ENCODE data around the gene ACTR8.

The ACTR8 gene

GRCh38 chr3:53834429-53835095 is 47.4 kb downstream of the ACTR8 start:
- DNase-seq (ENCODE audit: low read depth): no peak

DNA sequence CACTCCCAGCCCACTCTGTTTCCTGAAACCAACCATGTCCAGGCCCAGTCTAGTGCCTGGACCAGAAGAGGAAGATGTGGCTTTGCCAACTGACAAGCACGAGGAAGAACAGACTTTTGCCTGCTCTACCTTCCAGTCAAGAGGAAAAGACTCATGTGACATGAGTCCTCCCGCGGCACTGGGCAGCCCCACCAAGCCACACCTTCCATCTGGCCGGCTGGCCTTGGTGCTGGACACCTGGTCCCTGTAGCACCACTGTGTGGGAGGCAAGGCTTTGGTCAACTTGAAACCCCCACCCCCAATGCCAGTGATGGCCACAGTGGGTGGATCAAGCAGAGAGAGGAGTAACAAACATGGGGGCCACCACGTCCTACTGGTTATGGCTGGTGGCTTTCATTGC is 48.3 kb downstream of the ACTR8 start:
- no peak for DNase-seq (ENCODE audit: low read depth)

DNA sequence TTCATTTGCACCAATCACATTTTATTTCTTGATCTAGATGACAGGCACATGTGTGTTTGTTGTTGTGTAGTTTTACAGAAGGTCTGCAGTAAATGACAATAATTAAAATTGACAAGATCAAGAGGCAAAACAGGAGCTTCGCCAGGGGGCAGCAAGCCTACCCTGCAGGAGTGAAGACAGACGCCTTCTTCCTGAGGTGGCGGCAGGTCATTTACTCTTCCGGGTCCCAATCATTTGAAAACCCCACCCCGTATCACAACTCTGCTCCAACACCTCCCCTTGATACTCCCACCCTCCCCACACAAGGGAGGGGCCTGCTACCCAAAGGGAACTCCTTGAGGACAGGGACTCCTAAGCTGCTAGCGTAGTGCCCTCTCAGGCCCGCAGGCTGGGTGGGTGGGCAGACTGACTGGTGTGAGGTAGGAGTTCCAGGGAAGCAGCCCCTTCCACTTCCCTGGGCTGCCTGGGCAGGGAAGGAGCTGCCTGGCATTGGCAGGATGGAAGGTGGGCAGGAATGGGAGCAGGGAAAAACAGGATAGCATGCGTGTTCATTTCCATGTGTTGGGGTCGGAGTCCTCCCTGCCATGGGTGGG is 48.8 kb downstream of the ACTR8 start:
- DNase-seq (ENCODE audit: low read depth): no peak

GRCh38 chr3:53830944-53831343 is 51.0 kb downstream of the ACTR8 start:
- DNase-seq (ENCODE audit: low read depth): no peak

DNA sequence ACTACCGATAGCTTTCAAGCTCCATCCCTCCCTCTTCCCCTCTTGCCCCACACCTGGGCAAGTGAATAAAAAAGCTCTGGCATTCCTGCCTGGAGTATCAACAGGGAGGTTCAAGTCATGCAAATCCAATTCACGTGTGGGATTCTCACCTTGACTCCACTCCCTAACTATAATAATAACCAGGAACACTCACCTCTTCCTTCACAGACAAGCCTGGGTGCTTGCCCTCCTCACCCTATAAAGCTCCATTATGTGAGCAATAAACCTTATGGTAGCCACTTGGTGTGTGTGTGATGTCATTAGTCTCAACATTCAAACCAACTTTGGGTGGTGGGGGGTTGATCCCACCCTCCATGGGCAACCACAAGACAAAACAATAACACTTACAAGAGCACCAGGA is 52.3 kb downstream of the ACTR8 start:
- DNase-seq (ENCODE audit: low read depth): no peak

DNA sequence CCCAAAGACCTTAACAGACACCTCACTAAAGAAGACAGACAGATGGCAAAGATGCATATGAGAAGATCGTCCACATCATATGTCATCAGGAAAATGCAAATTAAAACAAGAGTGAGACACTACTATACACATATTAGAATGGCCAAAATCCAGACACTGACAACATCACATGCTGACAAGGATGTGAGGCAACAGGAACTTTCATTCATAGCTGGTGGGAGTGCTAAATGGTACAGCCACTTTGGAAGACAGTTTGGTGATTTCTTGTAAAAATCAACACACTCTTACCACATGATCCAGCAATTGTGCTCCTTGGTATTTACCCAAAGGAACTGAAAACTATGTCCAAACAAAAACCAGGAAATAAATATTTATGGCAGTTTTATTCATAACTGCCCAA is 53.4 kb downstream of the ACTR8 start:
- no peak for DNase-seq (ENCODE audit: low read depth)

GRCh38 chr3:53826048-53826447 is 55.9 kb downstream of the ACTR8 start:
- no peak for DNase-seq (ENCODE audit: low read depth)

DNA sequence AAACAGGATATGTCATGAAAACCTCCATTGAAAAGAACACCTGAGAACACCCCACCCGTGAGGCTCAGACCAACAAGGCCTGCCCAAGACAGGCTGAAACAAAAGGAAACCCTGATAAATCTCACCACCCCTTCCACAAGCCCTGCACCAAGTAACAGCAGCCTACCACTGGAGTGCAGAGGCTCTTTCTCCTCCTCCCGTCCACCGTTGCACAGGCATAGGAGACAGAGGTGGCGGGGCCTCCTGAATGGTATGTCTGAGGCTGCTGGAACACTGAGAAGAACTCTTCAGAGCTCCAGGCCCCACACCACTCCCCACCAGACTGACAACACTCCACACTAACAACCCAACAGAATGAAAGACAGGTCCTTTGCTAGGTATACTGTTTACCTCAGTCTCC is 57.2 kb downstream of the ACTR8 start:
- DNase-seq (ENCODE audit: low read depth): no peak

- DNase-seq (ENCODE audit: low read depth): no peak
Measured at GRCh38 chr3:53823956-53824657, 57.8 kb downstream of the ACTR8 start.

DNA sequence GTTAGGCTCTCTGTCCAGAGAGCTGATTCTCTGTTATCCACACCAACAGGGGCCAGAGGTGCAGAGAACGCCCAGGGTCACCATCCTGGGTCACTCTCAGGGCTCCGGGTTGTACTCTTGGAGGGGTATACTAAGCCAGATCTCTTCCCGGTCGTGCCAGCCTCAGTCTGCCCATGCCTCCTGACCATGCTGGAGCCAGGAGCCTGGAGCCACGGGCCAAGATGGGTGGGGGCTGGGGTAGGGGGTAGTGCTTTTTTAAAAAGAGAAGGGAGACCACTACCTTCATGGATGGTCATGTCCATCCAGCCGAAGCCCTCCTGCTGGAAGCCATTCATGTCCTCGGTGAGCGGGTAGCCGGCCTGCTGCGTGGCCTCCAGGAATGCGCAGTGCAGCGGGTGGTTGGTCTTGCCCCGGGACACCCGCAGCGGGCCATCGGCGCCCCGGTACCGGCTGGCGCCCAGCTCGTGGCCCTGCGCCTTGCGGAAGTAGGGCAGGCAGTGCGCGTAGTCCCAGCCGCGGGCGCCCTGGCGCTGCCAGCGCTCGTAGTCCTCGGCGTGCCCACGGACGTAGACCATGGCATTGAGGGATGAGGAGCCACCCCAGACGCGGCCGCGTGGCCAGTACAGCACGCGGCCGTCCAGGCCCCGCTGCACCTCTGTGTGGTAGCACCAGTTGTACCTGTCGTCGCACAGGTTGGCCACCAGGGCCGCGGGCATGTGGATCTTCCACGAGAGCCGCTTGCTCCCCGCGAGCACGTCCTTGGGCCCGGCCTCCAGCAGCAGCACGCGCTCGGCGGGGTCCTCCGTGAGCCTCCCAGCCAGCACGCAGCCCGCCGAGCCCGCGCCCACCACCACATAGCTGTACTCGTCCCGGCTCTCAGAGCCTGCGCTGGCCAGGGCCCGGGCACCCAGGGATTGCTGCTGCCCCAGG is 58.7 kb downstream of the ACTR8 start:
- no peak for DNase-seq (ENCODE audit: low read depth)

GRCh38 chr3:53822331-53822741 is 59.6 kb downstream of the ACTR8 start:
- DNase-seq (ENCODE audit: low read depth): no peak

DNA sequence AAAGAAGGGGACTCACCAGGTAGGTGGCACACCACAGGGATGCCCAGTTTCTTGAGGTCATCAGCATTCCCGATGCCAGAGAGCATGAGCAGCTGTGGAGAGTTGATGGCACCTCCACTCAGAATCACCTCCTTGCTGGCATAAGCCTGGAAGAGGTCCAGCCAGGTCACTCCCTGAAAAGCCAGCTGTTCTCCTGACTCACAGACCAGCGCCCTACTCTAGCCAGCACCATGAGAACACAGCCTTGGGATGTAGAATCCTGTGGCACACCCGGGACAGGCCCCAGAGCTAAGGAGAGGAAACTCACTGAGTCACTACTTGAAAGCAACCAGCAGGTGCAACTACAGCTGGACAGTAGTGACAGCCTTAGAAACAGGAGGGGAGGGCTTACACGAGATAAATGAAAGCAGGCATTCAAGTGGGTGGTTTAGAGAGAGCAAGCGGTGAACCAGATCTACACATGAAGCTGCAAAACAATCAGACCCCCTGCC is 60.3 kb downstream of the ACTR8 start:
- DNase-seq (ENCODE audit: low read depth): peak; percentile 3

GRCh38 chr3:53820756-53821580 is 61.0 kb downstream of the ACTR8 start:
- no peak for DNase-seq (ENCODE audit: low read depth)

- DNase-seq (ENCODE audit: low read depth): no peak
Measured at GRCh38 chr3:53820084-53820483, 61.9 kb downstream of the ACTR8 start.

DNA sequence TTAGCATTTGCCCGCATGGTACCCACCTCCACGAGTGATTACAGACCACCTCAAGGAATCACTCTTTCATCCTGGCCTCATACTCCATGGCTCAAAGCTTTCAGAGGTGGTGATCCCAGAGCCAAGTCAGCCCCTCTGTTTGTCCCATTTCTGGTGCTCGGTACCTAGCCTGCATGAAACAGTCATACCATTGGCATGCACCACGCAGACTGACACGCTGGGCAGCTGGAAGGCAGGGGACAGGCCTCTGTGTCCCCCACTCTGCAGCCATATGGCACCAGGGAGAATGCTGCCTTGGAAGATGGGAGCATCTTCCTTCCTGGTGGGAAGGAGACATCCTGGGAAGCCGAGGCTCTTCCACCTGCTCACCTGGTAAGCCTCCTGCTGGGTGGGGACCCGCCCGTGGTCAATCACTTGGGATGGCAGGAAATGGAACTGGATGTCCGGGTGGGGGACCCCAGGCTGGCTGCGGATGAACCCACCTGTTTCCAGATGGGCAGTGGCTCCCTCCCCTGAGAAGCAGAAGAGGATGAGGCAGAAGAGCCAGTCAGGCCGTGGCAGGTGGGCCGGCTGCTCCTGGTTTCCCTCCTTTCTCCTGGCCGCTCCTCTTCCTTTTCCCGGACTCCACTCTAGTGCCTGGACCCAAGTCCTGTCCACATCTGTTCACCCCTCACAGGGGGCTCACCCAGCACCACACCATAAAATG is 62.6 kb downstream of the ACTR8 start:
- no peak for DNase-seq (ENCODE audit: low read depth)

- DNase-seq (ENCODE audit: low read depth): no peak
Measured at GRCh38 chr3:53818221-53819162, 63.5 kb downstream of the ACTR8 start.

- DNase-seq (ENCODE audit: low read depth): no peak
Measured at GRCh38 chr3:53817809-53818208, 64.1 kb downstream of the ACTR8 start.

DNA sequence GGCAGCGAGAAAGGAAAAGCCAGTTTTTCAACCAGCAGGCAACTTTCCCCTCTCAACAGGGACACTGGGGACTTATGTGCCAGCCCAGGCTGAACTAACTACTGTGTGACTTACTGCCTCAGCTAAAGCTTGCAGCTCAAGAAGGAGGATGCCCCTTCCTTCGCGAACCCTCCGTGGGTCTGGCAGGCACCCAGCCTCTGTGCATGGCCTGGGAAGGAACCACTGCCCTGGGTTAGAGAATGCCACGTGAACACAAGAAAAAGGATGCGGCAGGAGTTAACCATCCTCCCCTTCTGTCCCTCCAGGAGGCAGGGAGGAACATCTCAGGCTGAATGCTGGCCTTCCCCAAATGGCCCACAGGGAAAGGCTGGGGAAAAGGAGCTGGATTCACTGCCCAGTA is 64.7 kb downstream of the ACTR8 start:
- DNase-seq (ENCODE audit: low read depth): no peak
